HepG2 (cell line): ENCODE data around the gene CNPY1. TPM values are rescaled to one million over a fixed set of nuclear protein-coding genes. Genes with fewer than 3 reads are reported as not detected.

ENCODE experiments used
- ATAC-seq: fragments of 200-7000 bp; cut with Tn5 transposase; 3 replicates; pipeline ENCODE4 v1.9.1; 2020; ENCODE audit warnings: mild to moderate bottlenecking, moderate library complexity
- BruUV-seq: library from RNA; stranded (reverse); fragments of 400-500 nt; replicated peaks from 2 replicates; lab custom pipeline; 2021; lab: Mats Ljungman, UMichigan
- CTCF ChIA-PET: fragments of 300-600 bp; formaldehyde crosslinking; extraction: SDS; loops from one replicate; lab custom pipeline; 2021; ENCODE audit warnings: low total read pairs, inconsistent platforms, low intra/inter-chr PET ratio; lab: Yijun Ruan, JAX
- POLR2A ChIA-PET: fragments of 350-600 bp; sonication (Branson Sonifier 250); formaldehyde crosslinking; loops from one replicate; lab custom pipeline; 2020; ENCODE audit warnings: antibody characterized with exemption, inconsistent platforms; lab: Yijun Ruan, JAX
- DNase-seq: peaks from one replicate; pipeline ENCODE4 v3.0.0-alpha.2; 2015; ENCODE audit warnings: low spot score
- FAIRE-seq: peaks from 3 replicates; lab custom pipeline; 2011; peaks lifted over from hg19 to GRCh38; lab: Jason Lieb, UNC
- H2AFZ ChIP-seq: one replicate; pipeline ENCODE4 v1.6.1; 2011; ENCODE audit warnings: low read length, inconsistent platforms
- H3K27ac ChIP-seq: fragments of 300-600 bp; 3 replicates; pipeline ENCODE4 v1.8.0; 2011; ENCODE audit warnings: mixed run types, mild to moderate bottlenecking, mixed read lengths, low read length, inconsistent platforms; ENCODE audit not compliant: insufficient read depth; ENCODE audit errors: extremely low read length
- H3K27me3 ChIP-seq, 2 experiments: fragments of 200-600 bp in 1 of 2; 2 replicates in 1 of 2; 3 replicates in 1 of 2; pipeline versions ENCODE4 v1.6.0 to v1.8.0; 2011; ENCODE audit warnings: low read length in 2 of 2, mild to moderate bottlenecking in 2 of 2, moderate library complexity in 2 of 2, inconsistent platforms in 1 of 2; ENCODE audit not compliant: insufficient read depth in 2 of 2, control insufficient read depth in 1 of 2
- H3K36me3 ChIP-seq, 2 experiments: fragments of 200-600 bp in 1 of 2; replicated peaks in 1 of 2; 2 replicates in 1 of 2; 3 replicates in 1 of 2; pipeline versions ENCODE4 v1.5.1 to v1.8.0; 2011; ENCODE audit warnings: low read length in 2 of 2, inconsistent platforms in 1 of 2; ENCODE audit not compliant: insufficient read depth in 2 of 2, control insufficient read depth in 1 of 2
- H3K4me1 ChIP-seq: 2 replicates; pipeline ENCODE4 v1.5.1; 2012; ENCODE audit warnings: low read length, inconsistent platforms; ENCODE audit not compliant: insufficient read depth
- H3K4me2 ChIP-seq: 2 replicates; pipeline ENCODE4 v1.6.0; 2011; ENCODE audit warnings: low read depth, low read length, inconsistent platforms
- H3K4me3 ChIP-seq, 3 experiments: fragments of 200-600 bp in 1 of 3; sonication (generic), shearing (Covaris generic) in 1 of 3; replicated peaks in 1 of 3; 2 replicates each; pipeline ENCODE4 v1.5.1; 2011 to 2016; ENCODE audit warnings: low read length in 3 of 3, inconsistent platforms in 2 of 3, low read depth in 2 of 3, mild to moderate bottlenecking in 2 of 3, control low read depth in 1 of 3, mixed read lengths in 1 of 3; ENCODE audit not compliant: insufficient read depth in 1 of 3
- H3K79me2 ChIP-seq: one replicate; pipeline ENCODE4 v1.6.1; 2011; ENCODE audit warnings: low read length, inconsistent platforms; ENCODE audit not compliant: insufficient read depth
- H3K9ac ChIP-seq: 2 replicates; pipeline ENCODE4 v1.6.0; 2011; ENCODE audit warnings: mild to moderate bottlenecking, low read depth, low read length, inconsistent platforms; ENCODE audit not compliant: insufficient read depth
- H3K9me3 ChIP-seq: 2 replicates; pipeline ENCODE4 v1.5.1; 2012; ENCODE audit warnings: mild to moderate bottlenecking, low read length
- H4K20me1 ChIP-seq: 2 replicates; pipeline ENCODE4 v1.6.0; 2011; ENCODE audit warnings: inconsistent platforms, mild to moderate bottlenecking, low read length, moderate library complexity; ENCODE audit not compliant: insufficient read depth
- MAF1 ChIP-seq: sonication (generic); formaldehyde crosslinking; IDR thresholded peaks from 2 replicates; pipeline ENCODE4 v1.5.0; 2020; ENCODE audit warnings: missing genetic modification reagents, borderline replicate concordance
- MAZ ChIP-seq, 2 experiments: sonication (generic) in 1 of 2; formaldehyde crosslinking in 1 of 2; IDR thresholded peaks; 2 replicates each; pipeline versions ENCODE4 v1.5.0 to v1.6.1; 2012 to 2020; ENCODE audit warnings: low read depth in 2 of 2, mild to moderate bottlenecking in 2 of 2, borderline replicate concordance in 1 of 2, improper control_type of control experiment in 1 of 2, low read length in 1 of 2, missing genetic modification reagents in 1 of 2, moderate library complexity in 1 of 2
- NFIB ChIP-seq: sonication (generic); formaldehyde crosslinking; IDR thresholded peaks from 2 replicates; pipeline ENCODE4 v1.9.0; 2021; ENCODE audit warnings: missing genetic modification reagents, mild to moderate bottlenecking, borderline replicate concordance
- NKX3-1 ChIP-seq: sonication (generic); formaldehyde crosslinking; IDR thresholded peaks from 2 replicates; pipeline ENCODE4 v1.5.0; 2020; ENCODE audit warnings: missing genetic modification reagents
- PITX1 ChIP-seq: sonication (generic); formaldehyde crosslinking; IDR thresholded peaks from 2 replicates; pipeline ENCODE4 v1.5.1; 2020; ENCODE audit warnings: mild to moderate bottlenecking, missing genetic modification reagents
- ZFP36L2 ChIP-seq: sonication (generic); formaldehyde crosslinking; IDR thresholded peaks from 2 replicates; pipeline ENCODE4 v1.4.0; 2020; ENCODE audit warnings: missing genetic modification reagents
- ZFP62 ChIP-seq: sonication (generic); formaldehyde crosslinking; IDR thresholded peaks from 2 replicates; pipeline ENCODE4 v1.4.0; 2020; ENCODE audit warnings: missing genetic modification reagents
- ZNF260 ChIP-seq: sonication (generic); formaldehyde crosslinking; IDR thresholded peaks from 2 replicates; pipeline ENCODE4 v1.4.0; 2020; ENCODE audit warnings: missing genetic modification reagents, low read depth, mild to moderate bottlenecking, borderline replicate concordance
- ZNF687 ChIP-seq: sonication (generic); formaldehyde crosslinking; IDR thresholded peaks from 2 replicates; pipeline ENCODE4 v1.5.1; 2020; ENCODE audit warnings: mild to moderate bottlenecking, missing genetic modification reagents, moderate library complexity
- ZNF792 ChIP-seq: IDR thresholded peaks from 2 replicates; pipeline ENCODE4 v1.6.1; 2016
- ZNF841 ChIP-seq: sonication (generic); formaldehyde crosslinking; IDR thresholded peaks from 2 replicates; pipeline ENCODE4 v1.8.1; 2023; ENCODE audit warnings: missing genetic modification reagents, borderline replicate concordance
- WGBS: methylation state at CpG from one replicate; pipeline ENCODE4 v1.1.6; 2017; ENCODE audit warnings: low lambda C conversion rate; 5-methylcytosine and 5-hydroxymethylcytosine counted together
- in situ Hi-C: cut with HindIII; loops from 2 replicates; pipeline ENCODE4 v1.10.0; 2017; ENCODE audit warnings: low pct_unique_long_range_greater_than_20kb; ENCODE audit not compliant: extremely low pct_ligation_motif_present
- intact Hi-C: fragments of 100-400 bp; cut with micrococcal nuclease; formaldehyde crosslinking; loops from one replicate; pipeline ENCODE4 v1.10.0; 2022; ENCODE audit not compliant: unreplicated experiment
- polyA plus RNA-seq, 8 experiments: library from polyadenylated mRNA; depleted of rRNA in 3 of 8; stranded (reverse) in 7 of 8; unstranded in 1 of 8; fragments of >200 nt; fragmentation: Illumina TruSeq in 4 of 8; extraction: Trizol in 4 of 8; gene quantifications; 2 replicates each; pipeline versions ENCODE4 v1.2.1 to v1.2.3, GENCODE V29; 2011 to 2016; ENCODE audit warnings: low read depth in 4 of 8, missing spikeins in 1 of 8, mixed read lengths in 1 of 8; ENCODE audit not compliant: insufficient read depth in 1 of 8
- total RNA-seq, 5 experiments: library from RNA; depleted of rRNA; stranded (reverse); fragments of >200 nt; fragmentation: Illumina TruSeq; extraction: Trizol; gene quantifications; 2 replicates each; pipeline ENCODE4 v1.2.3, GENCODE V29; 2016; ENCODE audit warnings: low read depth in 1 of 5
- TF ChIP-seq, protein P1 (sequence below): sonication (generic); formaldehyde crosslinking; IDR thresholded peaks from 2 replicates; pipeline ENCODE4 v1.5.1; 2020; ENCODE audit warnings: mild to moderate bottlenecking, missing genetic modification reagents, moderate library complexity
- TF ChIP-seq, protein P2 (sequence below): sonication (generic); formaldehyde crosslinking; IDR thresholded peaks from 2 replicates; pipeline ENCODE4 v1.4.0; 2020; ENCODE audit warnings: missing genetic modification reagents
- TF ChIP-seq, protein P3 (sequence below): sonication (generic); formaldehyde crosslinking; IDR thresholded peaks from 2 replicates; pipeline ENCODE4 v1.5.0; 2020; ENCODE audit warnings: missing genetic modification reagents

CNPY1 gene
- total and polyA plus RNA-seq, 2 of the 13 experiments (the other 11 are each of a cell fraction or from before 2014, with no cell fraction given), result not detected

DNA sequence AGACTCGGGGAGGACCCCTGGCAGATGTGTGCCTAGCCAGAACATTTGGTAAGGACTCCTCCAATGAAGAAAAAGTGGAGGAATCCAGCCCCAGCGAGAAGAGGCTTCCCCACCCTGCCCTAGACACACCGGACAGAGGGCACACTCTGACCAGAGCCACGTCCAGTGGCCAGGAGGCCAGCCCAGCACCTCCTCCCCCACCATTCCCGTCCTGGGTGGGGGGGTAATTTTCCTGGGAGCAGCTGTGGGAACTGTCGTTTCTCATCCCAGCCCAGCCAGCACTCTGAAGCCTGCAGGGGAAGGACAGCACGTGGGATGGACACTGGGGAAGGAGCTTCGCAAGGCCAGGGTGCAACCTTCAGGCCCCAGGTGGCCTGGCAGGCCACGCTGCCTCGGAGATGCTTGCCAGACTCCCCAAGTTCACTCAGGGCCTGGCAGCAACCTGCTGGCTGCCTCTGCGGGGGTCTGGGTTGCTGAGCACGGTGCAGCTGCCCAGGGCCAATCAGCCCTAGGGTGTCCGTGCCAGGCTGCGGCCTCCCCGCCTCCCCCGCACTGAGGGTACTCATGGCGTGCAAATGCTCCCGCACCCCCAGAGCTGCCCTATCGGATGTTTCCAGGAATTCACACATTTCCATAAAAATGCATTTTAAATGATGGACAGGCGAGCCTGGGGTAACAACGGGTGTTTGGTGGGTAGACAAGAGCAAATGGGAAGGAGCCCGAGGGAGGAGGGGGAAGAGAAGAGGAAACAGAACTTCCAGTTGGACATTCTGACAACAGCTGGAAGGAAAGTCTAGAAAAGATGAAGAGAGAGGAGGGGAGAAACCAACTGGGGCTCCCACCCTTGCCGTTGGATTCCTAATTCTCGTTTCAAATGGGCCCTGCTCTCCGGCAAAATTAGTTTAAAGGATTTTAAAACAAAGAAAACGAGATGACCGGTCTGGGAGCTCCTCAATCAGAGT is 90.3 kb downstream of the CNPY1 start:
- intact Hi-C loops, result no loop called here
- H3K4me1 ChIP-seq, result no peaks in the 10 kb centered on the region
- H3K4me2 ChIP-seq, result no peak overlapping the region
- no peaks in the 10 kb centered on the region for H3K9me3 ChIP-seq
- ChIA-PET POLR2A (no interaction called here), CTCF (no interaction called here)
- FAIRE-seq (no peak), ATAC-seq (no peak), DNase-seq (no peak)
- no peak overlapping the region for H2AFZ ChIP-seq
- in situ Hi-C loops, result no loop called here
- WGBS, result 24% methylated on average over 16 of the region's 27 CpGs
- no peak overlapping the region for H3K9ac ChIP-seq
- H3K27me3 ChIP-seq, result peaks cover 8 to 78% of the 10 kb centered on the region in 2 experiments
- H3K36me3 ChIP-seq, result no peaks in the 10 kb centered on the region
- no peak overlapping the region for H3K27ac ChIP-seq
- BruUV-seq, result no TSS peak
- H3K79me2 ChIP-seq, result no peaks in the 10 kb centered on the region
- H4K20me1 ChIP-seq, result no peaks in the 10 kb centered on the region
- no peak overlapping the region for H3K4me3 ChIP-seq
- TF ChIP-seq, protein P1, sequence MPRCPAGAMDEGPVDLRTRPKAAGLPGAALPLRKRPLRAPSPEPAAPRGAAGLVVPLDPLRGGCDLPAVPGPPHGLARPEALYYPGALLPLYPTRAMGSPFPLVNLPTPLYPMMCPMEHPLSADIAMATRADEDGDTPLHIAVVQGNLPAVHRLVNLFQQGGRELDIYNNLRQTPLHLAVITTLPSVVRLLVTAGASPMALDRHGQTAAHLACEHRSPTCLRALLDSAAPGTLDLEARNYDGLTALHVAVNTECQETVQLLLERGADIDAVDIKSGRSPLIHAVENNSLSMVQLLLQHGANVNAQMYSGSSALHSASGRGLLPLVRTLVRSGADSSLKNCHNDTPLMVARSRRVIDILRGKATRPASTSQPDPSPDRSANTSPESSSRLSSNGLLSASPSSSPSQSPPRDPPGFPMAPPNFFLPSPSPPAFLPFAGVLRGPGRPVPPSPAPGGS (CRISPR knock-in tag), result no peak
- TF ChIP-seq ZNF792 (CRISPR knock-in tag) (no peak), MAF1 (no peak), ZFP36L2 (no peak), ZNF687 (CRISPR knock-in tag) (no peak), ZNF841 (no peak), ZNF260 (no peak), PITX1 (CRISPR knock-in tag) (no peak), ZFP62 (CRISPR knock-in tag) (no peak), NFIB (CRISPR knock-in tag) (no peak), MAZ (IDR thresholded peaks at IDR 0.05; ENCODE audit: borderline replicate concordance, low read depth, low read length) (no peak), MAZ (CRISPR knock-in tag; IDR thresholded peaks at IDR 0.05; ENCODE audit: low read depth) (no peak), NKX3-1 (CRISPR knock-in tag) (no peak)
- TF ChIP-seq, protein P2, sequence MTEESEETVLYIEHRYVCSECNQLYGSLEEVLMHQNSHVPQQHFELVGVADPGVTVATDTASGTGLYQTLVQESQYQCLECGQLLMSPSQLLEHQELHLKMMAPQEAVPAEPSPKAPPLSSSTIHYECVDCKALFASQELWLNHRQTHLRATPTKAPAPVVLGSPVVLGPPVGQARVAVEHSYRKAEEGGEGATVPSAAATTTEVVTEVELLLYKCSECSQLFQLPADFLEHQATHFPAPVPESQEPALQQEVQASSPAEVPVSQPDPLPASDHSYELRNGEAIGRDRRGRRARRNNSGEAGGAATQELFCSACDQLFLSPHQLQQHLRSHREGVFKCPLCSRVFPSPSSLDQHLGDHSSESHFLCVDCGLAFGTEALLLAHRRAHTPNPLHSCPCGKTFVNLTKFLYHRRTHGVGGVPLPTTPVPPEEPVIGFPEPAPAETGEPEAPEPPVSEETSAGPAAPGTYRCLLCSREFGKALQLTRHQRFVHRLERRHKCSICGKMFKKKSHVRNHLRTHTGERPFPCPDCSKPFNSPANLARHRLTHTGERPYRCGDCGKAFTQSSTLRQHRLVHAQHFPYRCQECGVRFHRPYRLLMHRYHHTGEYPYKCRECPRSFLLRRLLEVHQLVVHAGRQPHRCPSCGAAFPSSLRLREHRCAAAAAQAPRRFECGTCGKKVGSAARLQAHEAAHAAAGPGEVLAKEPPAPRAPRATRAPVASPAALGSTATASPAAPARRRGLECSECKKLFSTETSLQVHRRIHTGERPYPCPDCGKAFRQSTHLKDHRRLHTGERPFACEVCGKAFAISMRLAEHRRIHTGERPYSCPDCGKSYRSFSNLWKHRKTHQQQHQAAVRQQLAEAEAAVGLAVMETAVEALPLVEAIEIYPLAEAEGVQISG, result no peak
- TF ChIP-seq, protein P3, sequence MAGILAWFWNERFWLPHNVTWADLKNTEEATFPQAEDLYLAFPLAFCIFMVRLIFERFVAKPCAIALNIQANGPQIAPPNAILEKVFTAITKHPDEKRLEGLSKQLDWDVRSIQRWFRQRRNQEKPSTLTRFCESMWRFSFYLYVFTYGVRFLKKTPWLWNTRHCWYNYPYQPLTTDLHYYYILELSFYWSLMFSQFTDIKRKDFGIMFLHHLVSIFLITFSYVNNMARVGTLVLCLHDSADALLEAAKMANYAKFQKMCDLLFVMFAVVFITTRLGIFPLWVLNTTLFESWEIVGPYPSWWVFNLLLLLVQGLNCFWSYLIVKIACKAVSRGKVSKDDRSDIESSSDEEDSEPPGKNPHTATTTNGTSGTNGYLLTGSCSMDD (CRISPR knock-in tag), result no peak
